Left ventricle myocardium inferior (tissue), 1 donor: ENCODE measurements around the gene FOXS1. TPM values are rescaled to one million over a fixed set of nuclear protein-coding genes. Genes with fewer than 3 reads are reported as not detected.
A peak's percentile ranks its signal among the peaks of the same experiment; 100 is the strongest.

Experiments used
- DNase-seq: peaks from one replicate; pipeline ENCODE4 v3.0.0-alpha.2; 2020
- H3K27ac ChIP-seq: fragments of 200-600 bp; replicated peaks from 2 replicates; pipeline ENCODE4 v1.8.0; 2021
- H3K27me3 ChIP-seq: fragments of 200-600 bp; 2 replicates; pipeline ENCODE4 v1.8.0; 2021; ENCODE audit warnings: low read depth
- H3K36me3 ChIP-seq: fragments of 200-600 bp; 2 replicates; pipeline ENCODE4 v1.8.0; 2021
- H3K4me1 ChIP-seq: fragments of 200-600 bp; 2 replicates; pipeline ENCODE4 v1.8.0; 2021
- H3K4me3 ChIP-seq: fragments of 200-600 bp; 2 replicates; pipeline ENCODE4 v1.8.0; 2021; ENCODE audit warnings: mild to moderate bottlenecking, moderate library complexity
- H3K9me3 ChIP-seq: fragments of 200-600 bp; replicated peaks from 2 replicates; pipeline ENCODE4 v1.8.0; 2021
- CTCF ChIP-seq: fragments of 200-600 bp; IDR thresholded peaks from 2 replicates; pipeline ENCODE4 v1.8.0; 2021; ENCODE audit warnings: antibody characterized with exemption, mild to moderate bottlenecking, borderline replicate concordance
- intact Hi-C: fragments of 100-400 bp; cut with micrococcal nuclease; formaldehyde crosslinking; loops from one replicate; pipeline ENCODE4 v1.11.0; 2022
- total RNA-seq: library from RNA; stranded (reverse); fragmentation: NEBNext Ultra II Directional; extraction: Animal tissue kit (Norgen Biotek cat#: 25700); gene quantifications from one replicate; pipeline ENCODE4 v1.2.1, GENCODE V29; 2021
- donor health status: DM: no; HTN: yes; CAD: no; lungs with severe emphysema.

Gene FOXS1
- total RNA-seq, 1 donor from 2014 or later: 1.6 TPM

GRCh38 chr20:31837896-31838397, 7.5 kb downstream of the FOXS1 start:
- H3K4me1 ChIP-seq: peaks cover 66% of the 10 kb centered on the region
- no peaks in the 10 kb centered on the region for H3K36me3 ChIP-seq
- H3K27me3 ChIP-seq: no peaks in the 10 kb centered on the region
- H3K27ac ChIP-seq: peak overlapping the region; percentile 42
- no peak for DNase-seq
- H3K4me3 ChIP-seq: no peak overlapping the region
- intact Hi-C loops: no loop called here
- no peak for TF ChIP-seq CTCF
- no peaks in the 10 kb centered on the region for H3K9me3 ChIP-seq

GRCh38 chr20:31836853-31837608, 8.4 kb downstream of the FOXS1 start:
- peak overlapping the region; percentile 42 for H3K27ac ChIP-seq
- H3K27me3 ChIP-seq: no peaks in the 10 kb centered on the region
- DNase-seq: no peak
- H3K36me3 ChIP-seq: no peaks in the 10 kb centered on the region
- H3K9me3 ChIP-seq: no peaks in the 10 kb centered on the region
- peaks cover 57% of the 10 kb centered on the region for H3K4me1 ChIP-seq
- no peak overlapping the region for H3K4me3 ChIP-seq
- intact Hi-C loops: no loop called here
- TF ChIP-seq CTCF: no peak

GRCh38 chr20:31835977-31836852, 9.2 kb downstream of the FOXS1 start:
- Histone ChIP-seq H3K9me3 (no peaks in the 10 kb centered on the region), H3K36me3 (no peaks in the 10 kb centered on the region), H3K27me3 (no peaks in the 10 kb centered on the region), H3K4me1 (peaks cover 49% of the 10 kb centered on the region), H3K4me3 (no peak overlapping the region), H3K27ac (peak overlapping the region; percentile 42)
- intact Hi-C loops: no loop called here
- no peak for TF ChIP-seq CTCF
- peak; percentile 79 for DNase-seq

GRCh38 chr20:31835554-31835953, 9.8 kb downstream of the FOXS1 start:
- H3K36me3 ChIP-seq: no peaks in the 10 kb centered on the region
- DNase-seq: no peak
- H3K27ac ChIP-seq: peak overlapping the region; percentile 42
- peaks cover 46% of the 10 kb centered on the region for H3K4me1 ChIP-seq
- no peaks in the 10 kb centered on the region for H3K27me3 ChIP-seq
- intact Hi-C loops: no loop called here
- no peak overlapping the region for H3K4me3 ChIP-seq
- TF ChIP-seq CTCF: no peak
- H3K9me3 ChIP-seq: no peaks in the 10 kb centered on the region

- intact Hi-C loops: no loop called here
- Histone ChIP-seq H3K27me3 (no peaks in the 10 kb centered on the region), H3K4me1 (peaks cover 40% of the 10 kb centered on the region), H3K9me3 (no peaks in the 10 kb centered on the region), H3K27ac (peak overlapping the region; percentile 33), H3K36me3 (no peaks in the 10 kb centered on the region), H3K4me3 (no peak overlapping the region)
- no peak for DNase-seq
- TF ChIP-seq CTCF: no peak
Measured at GRCh38 chr20:31833931-31834521, 11.4 kb downstream of the FOXS1 start.
